HG03460 (cell line): ENCODE data around the gene TRAPPC10.
"Not testable (repeated sequence)": the region's sequence is repeated elsewhere in the genome, so short reads cannot be mapped to it uniquely, and the experiment has no call there.

ENCODE experiments used
- ATAC-seq: cut with Tn5 transposase; IDR thresholded peaks from one replicate; pipeline ENCODE4 v1.9.1; 2021; ENCODE audit not compliant: unreplicated experiment

Gene TRAPPC10

GRCh38 chr21:44140552-44140932 lies 128.4 kb downstream of the TRAPPC10 start:
- ATAC-seq, result not testable (repeated sequence)

GRCh38 chr21:44142470-44142869 lies 130.4 kb downstream of the TRAPPC10 start:
- not testable (repeated sequence) for ATAC-seq

- ATAC-seq, result peak; percentile 48
Observed at GRCh38 chr21:44143380-44143779, 131.3 kb downstream of the TRAPPC10 start.

GRCh38 chr21:44143996-44144395 lies 131.9 kb downstream of the TRAPPC10 start:
- ATAC-seq, result not testable (repeated sequence)

GRCh38 chr21:44144784-44145602 lies 132.9 kb downstream of the TRAPPC10 start:
- ATAC-seq, result not testable (repeated sequence)

GRCh38 chr21:44145616-44146015 lies 133.5 kb downstream of the TRAPPC10 start:
- not testable (repeated sequence) for ATAC-seq

GRCh38 chr21:44147108-44147507 lies 135.0 kb downstream of the TRAPPC10 start:
- ATAC-seq, result not testable (repeated sequence)

GRCh38 chr21:44150255-44150654 lies 138.1 kb downstream of the TRAPPC10 start:
- not testable (repeated sequence) for ATAC-seq

- ATAC-seq, result not testable (repeated sequence)
Observed at GRCh38 chr21:44153214-44153888, 141.2 kb downstream of the TRAPPC10 start.

- not testable (repeated sequence) for ATAC-seq
Observed at GRCh38 chr21:44153889-44154228, 141.8 kb downstream of the TRAPPC10 start.

- ATAC-seq, result not testable (repeated sequence)
Observed at GRCh38 chr21:44154816-44155230, 142.7 kb downstream of the TRAPPC10 start.

- not testable (repeated sequence) for ATAC-seq
Observed at GRCh38 chr21:44155231-44155993, 143.3 kb downstream of the TRAPPC10 start.

GRCh38 chr21:44155994-44156380 lies 143.9 kb downstream of the TRAPPC10 start:
- not testable (repeated sequence) for ATAC-seq
